Brain microvascular endothelial cell (primary cell): ENCODE data around the gene CEP350.
A peak's percentile ranks its signal among the peaks of the same experiment; 100 is the strongest.

Experiments
- DNase-seq: peaks from one replicate; pipeline ENCODE4 v3.0.0-alpha.2; 2020
- H3K27ac ChIP-seq: fragments of 250-450 bp; sonication (Bioruptor Pico); 2 replicates; pipeline ENCODE4 v1.5.1; 2020; ENCODE audit warnings: mild to moderate bottlenecking, moderate library complexity
- H3K27me3 ChIP-seq: fragments of 250-450 bp; sonication (Bioruptor Pico); replicated peaks from 2 replicates; pipeline ENCODE4 v1.5.1; 2020; ENCODE audit warnings: mild to moderate bottlenecking
- H3K36me3 ChIP-seq: fragments of 250-450 bp; sonication (Bioruptor Pico); replicated peaks from 2 replicates; pipeline ENCODE4 v1.5.1; 2020; ENCODE audit warnings: mild to moderate bottlenecking
- H3K4me3 ChIP-seq: 2 replicates; pipeline ENCODE4 v1.5.1; 2011; ENCODE audit warnings: low read depth, mild to moderate bottlenecking, control low read depth, low read length, moderate library complexity
- CTCF ChIP-seq: IDR thresholded peaks from 2 replicates; pipeline ENCODE4 v1.5.1; 2011; ENCODE audit warnings: low read depth, mild to moderate bottlenecking, moderate library complexity, low read length, control low read depth, inconsistent platforms; ENCODE audit errors: missing control alignments
- in situ Hi-C: cut with HindIII; loops from 2 replicates; pipeline ENCODE4 v1.10.0; 2017; ENCODE audit warnings: low sequenced_read_pairs, low pct_ligation_motif_present

Gene CEP350

DNA sequence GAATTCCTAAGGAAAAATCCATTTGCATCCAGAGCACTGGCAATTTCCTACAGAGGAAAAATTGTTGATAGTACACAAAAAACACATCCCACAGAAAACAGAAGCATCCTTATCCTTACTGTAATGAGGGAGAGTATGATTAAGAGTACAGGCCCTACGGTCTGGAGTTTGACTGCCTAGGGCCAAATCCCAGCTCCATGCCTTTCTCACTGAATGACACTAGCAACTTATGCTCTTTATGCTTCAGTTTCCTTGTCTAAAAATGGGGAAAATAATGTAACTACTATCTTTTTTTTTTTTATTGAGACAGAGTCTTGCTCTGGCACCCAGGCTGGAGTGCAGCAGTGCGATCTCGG, 27.8 kb upstream of the CEP350 start:
- H3K27me3 ChIP-seq: no peaks in the 10 kb centered on the region
- TF ChIP-seq CTCF: no peak
- H3K36me3 ChIP-seq: no peaks in the 10 kb centered on the region
- no peak for DNase-seq
- no peak overlapping the region for H3K27ac ChIP-seq
- no peak overlapping the region for H3K4me3 ChIP-seq
- in situ Hi-C loops: no loop called here

GRCh38 chr1:179929955-179930798, 24.4 kb upstream of the CEP350 start:
- in situ Hi-C loops: no loop called here
- Histone ChIP-seq H3K27ac (no peak overlapping the region), H3K27me3 (no peaks in the 10 kb centered on the region), H3K36me3 (no peaks in the 10 kb centered on the region), H3K4me3 (no peak overlapping the region)
- no peak for DNase-seq
- TF ChIP-seq CTCF: no peak

GRCh38 chr1:179930867-179931266, 23.7 kb upstream of the CEP350 start:
- no peak overlapping the region for H3K27ac ChIP-seq
- peak; percentile 25 for DNase-seq
- no peak overlapping the region for H3K4me3 ChIP-seq
- H3K27me3 ChIP-seq: no peaks in the 10 kb centered on the region
- in situ Hi-C loops: no loop called here
- TF ChIP-seq CTCF: no peak
- H3K36me3 ChIP-seq: no peaks in the 10 kb centered on the region

- no peak for TF ChIP-seq CTCF
- Histone ChIP-seq H3K27ac (no peak overlapping the region), H3K4me3 (no peak overlapping the region), H3K36me3 (no peaks in the 10 kb centered on the region), H3K27me3 (no peaks in the 10 kb centered on the region)
- DNase-seq: no peak
- in situ Hi-C loops: no loop called here
Observed at GRCh38 chr1:179933219-179933618, 21.4 kb upstream of the CEP350 start.

DNA sequence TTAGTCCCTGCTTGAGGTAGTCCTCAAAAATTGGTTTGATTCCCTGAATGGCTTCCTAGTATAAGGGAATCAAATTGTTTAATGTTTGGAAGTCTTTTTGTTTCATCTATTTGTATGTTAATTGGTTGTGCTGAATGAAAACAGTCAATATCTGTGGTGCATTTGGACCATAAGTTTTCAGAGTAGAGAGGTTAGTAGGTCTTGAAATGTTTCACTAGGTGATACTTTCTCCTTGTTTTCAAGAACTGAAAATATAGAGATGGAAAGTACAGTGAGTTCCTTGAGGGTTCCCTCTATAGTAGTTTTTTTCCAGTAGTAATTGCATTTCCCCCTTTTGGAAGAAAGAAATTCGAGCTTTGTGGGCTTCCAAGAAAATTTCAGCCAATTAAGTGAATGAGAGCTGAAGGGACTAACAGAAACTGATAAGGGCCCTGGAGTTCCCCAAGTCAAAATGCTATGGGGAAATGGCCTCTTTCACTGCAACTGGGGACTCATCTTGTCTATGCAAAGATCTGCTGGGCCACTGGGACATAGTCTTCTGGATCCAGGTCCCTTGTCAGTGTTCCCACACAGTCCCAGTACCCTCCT, 18.6 kb upstream of the CEP350 start:
- H3K27me3 ChIP-seq: no peaks in the 10 kb centered on the region

More for the DNA sequence above, 18.6 kb upstream of the CEP350 start:
- Histone ChIP-seq H3K4me3 (no peak overlapping the region), H3K36me3 (no peaks in the 10 kb centered on the region), H3K27ac (no peak overlapping the region)
- no peak for DNase-seq
- in situ Hi-C loops: no loop called here
- no peak for TF ChIP-seq CTCF
